WI38 (cell line): ENCODE measurements around the gene OR8G5.

Experiments used
- H3K4me3 ChIP-seq: 2 replicates; pipeline ENCODE4 v1.5.1; 2011; ENCODE audit warnings: low read depth, mild to moderate bottlenecking, control low read depth, low read length
- TF ChIP-seq, protein P1 (sequence below): IDR thresholded peaks from 2 replicates; pipeline ENCODE4 v1.5.1; 2012; ENCODE audit warnings: low read depth, mild to moderate bottlenecking, control low read depth, low read length

OR8G5 gene

DNA sequence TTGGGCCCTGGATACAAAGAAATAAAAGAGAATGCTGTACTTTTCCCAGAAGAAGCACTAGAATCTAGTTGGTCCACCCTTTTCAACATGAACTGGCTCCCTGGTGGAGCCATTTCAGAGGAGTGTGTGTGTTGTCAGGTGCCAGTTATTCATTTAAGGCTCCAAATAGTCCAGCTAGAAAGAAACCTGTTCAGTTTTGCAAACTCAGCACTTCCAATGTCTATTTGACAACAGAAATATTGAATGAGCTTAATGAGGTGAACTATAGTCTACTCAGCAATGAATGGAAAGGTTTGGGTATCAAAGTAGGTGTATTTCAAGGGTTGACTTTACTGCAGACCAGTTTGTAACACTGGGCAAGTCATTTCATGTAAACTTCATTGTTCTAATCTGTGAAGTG lies 55.5 kb downstream of the OR8G5 start:
- H3K4me3 ChIP-seq, result no peak overlapping the region
- TF ChIP-seq, protein P1, sequence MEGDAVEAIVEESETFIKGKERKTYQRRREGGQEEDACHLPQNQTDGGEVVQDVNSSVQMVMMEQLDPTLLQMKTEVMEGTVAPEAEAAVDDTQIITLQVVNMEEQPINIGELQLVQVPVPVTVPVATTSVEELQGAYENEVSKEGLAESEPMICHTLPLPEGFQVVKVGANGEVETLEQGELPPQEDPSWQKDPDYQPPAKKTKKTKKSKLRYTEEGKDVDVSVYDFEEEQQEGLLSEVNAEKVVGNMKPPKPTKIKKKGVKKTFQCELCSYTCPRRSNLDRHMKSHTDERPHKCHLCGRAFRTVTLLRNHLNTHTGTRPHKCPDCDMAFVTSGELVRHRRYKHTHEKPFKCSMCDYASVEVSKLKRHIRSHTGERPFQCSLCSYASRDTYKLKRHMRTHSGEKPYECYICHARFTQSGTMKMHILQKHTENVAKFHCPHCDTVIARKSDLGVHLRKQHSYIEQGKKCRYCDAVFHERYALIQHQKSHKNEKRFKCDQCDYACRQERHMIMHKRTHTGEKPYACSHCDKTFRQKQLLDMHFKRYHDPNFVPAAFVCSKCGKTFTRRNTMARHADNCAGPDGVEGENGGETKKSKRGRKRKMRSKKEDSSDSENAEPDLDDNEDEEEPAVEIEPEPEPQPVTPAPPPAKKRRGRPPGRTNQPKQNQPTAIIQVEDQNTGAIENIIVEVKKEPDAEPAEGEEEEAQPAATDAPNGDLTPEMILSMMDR, result no peak

DNA sequence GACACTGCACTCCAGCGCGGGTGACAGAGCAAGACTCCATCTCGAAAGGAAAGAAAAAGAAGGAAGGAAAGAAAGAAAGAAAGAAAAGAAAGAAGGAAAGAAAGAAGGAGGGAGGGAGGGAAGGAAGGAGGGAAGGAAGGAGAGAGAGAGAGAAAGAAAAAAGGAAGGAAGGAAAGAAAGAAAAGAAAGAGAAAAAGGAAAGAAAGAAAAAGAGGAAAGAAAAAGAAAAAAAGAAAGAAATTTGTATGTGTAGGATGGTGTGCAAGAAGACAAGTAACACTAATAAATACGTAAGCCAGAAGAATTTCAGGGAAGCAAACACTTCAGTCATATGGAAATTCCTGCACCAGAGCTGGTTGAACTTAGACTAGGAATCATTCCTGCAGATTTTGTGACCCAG lies 57.0 kb downstream of the OR8G5 start:
- TF ChIP-seq, protein P1, result no peak
- no peak overlapping the region for H3K4me3 ChIP-seq

DNA sequence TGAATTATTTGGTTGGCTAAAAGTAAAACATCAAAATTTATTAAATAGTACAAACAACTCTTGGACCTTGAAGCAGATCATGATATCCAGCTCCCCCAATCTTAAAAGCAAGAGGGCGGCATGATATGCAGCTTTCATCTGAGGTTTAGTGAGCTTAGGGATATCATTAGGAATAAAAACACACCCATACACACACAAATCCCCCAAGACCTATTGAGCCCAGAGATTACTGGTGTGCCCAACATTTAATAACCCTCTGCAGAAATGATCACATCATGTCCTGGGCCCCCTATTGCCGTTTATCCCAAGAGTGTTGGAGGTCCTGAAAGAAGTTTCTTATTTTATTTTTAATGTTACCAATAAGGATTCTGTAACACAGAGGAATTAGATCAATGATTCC lies 57.7 kb downstream of the OR8G5 start, which contains the start of gene OR8D1:
OR8D1 (minus strand) TSS at position 101 of the 400 bp plus-strand sequence. CDS start 3,183 bp downstream, outside the sequence.
- no peak within 1 kb of the TSS for H3K4me3 ChIP-seq
- TF ChIP-seq, protein P1, result no peak

DNA sequence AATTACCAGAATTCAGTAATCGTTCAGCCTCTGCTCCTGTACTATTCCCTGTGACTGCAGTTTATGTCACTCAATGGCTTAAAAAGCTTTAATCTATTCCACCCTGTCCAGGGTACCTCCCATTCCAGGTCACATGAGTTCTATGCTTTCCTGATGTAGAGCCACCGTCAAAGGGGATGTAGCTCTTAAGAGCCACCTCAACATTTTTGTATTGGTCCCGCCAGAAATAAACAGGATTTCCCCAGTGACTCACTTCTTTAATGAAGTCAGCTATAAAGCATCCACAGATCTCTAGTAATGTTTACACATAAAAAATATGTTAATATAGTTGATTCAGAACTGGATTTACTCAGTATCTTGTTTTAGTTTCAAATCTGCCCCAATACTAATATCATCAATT lies 58.9 kb downstream of the OR8G5 start:
- no peak overlapping the region for H3K4me3 ChIP-seq
- TF ChIP-seq, protein P1, result no peak
